T-helper 1 cell (primary cell): ENCODE measurements around the gene RNF111.
"Not testable (repeated sequence)": the region's sequence is repeated elsewhere in the genome, so short reads cannot be mapped to it uniquely, and the experiment has no call there.

Experiments
- DNase-seq, 5 donors: peaks; one replicate each; pipeline ENCODE4 v3.0.0-alpha.2; 2012 to 2020
- total RNA-seq, 4 donors: gene quantifications; one replicate each; lab custom pipeline; 2026; lab: John Stamatoyannopoulos, UW

RNF111 gene
- 26.1 to 53.5 (median 46.2) reads per million in 4 donors for total RNA-seq

DNA sequence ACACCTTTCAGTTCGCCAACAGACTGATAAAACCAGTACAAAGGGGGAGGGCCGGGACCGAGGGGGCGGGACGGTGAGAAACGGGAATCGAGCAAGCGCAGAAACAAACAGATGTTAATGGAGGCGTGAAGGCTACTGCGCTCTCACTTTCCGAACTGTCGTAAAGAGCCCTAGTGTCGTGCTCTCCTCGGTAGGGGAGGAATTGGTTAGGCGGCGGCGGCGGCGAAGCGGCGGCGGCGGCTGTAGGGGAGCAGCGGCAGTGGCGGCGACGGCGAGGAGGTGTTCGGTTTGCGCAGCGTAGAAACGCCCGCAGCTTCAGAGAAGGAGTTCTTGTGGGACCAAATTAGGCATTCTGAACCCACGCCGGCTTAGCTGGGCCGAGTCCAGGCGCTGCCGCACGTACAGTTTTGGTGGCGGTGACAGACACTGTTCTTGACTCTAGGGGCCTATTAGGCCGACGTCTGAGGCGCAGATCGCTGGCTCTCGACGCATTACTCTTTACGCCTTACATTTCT is at the start of gene RNF111:
Gene RNF111, plus strand, starts transcription at position 173 of the 515 bp plus-strand sequence. CDS start 43,160 bp downstream, outside the sequence.
- DNase-seq = peak; percentile 77 to 95 (median 88)

- DNase-seq = no peak
Measured at GRCh38 chr15:58947179-58947578, 40.3 kb upstream of the RNF111 start.

DNA sequence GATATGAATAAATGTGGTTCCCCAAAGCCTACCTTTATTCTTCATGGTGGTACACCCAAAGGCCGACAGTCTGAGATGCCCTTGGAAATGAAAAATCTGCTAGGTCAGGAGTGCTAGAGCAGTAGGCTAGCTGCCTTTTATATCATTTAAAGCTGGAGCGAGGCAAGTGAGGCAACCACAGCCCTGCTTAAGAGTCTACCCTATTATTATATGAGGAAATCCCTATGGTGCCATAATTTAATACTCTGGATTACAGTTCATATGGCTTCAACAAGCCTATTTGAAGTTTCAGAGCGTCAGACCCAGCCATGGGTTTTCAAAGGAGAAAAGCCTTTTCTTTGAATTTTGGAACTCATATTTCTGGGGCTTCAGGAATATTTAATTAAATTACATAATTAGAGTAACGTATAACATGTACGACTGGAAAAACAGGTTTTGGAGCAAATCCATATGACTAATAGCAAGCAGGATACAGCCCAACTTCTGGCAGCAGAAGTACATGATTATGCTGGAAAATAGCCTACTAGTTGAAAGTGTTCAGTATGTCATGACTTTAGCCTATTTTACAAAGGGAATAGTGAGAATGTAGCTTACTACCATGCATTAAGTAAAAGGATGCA is 36.0 kb upstream of the RNF111 start:
- DNase-seq = no peak

GRCh38 chr15:58952751-58953150 is 34.7 kb upstream of the RNF111 start:
- DNase-seq = peak in 1 of 5 donors; percentile 23

GRCh38 chr15:58957101-58957973 is 30.1 kb upstream of the RNF111 start:
- DNase-seq = peak in 4 of 5 donors; percentile 27 to 68 (median 54)

- DNase-seq = no peak
Measured at GRCh38 chr15:58958811-58959210, 28.7 kb upstream of the RNF111 start.

- DNase-seq = no peak
Measured at GRCh38 chr15:58962136-58962535, 25.3 kb upstream of the RNF111 start.

DNA sequence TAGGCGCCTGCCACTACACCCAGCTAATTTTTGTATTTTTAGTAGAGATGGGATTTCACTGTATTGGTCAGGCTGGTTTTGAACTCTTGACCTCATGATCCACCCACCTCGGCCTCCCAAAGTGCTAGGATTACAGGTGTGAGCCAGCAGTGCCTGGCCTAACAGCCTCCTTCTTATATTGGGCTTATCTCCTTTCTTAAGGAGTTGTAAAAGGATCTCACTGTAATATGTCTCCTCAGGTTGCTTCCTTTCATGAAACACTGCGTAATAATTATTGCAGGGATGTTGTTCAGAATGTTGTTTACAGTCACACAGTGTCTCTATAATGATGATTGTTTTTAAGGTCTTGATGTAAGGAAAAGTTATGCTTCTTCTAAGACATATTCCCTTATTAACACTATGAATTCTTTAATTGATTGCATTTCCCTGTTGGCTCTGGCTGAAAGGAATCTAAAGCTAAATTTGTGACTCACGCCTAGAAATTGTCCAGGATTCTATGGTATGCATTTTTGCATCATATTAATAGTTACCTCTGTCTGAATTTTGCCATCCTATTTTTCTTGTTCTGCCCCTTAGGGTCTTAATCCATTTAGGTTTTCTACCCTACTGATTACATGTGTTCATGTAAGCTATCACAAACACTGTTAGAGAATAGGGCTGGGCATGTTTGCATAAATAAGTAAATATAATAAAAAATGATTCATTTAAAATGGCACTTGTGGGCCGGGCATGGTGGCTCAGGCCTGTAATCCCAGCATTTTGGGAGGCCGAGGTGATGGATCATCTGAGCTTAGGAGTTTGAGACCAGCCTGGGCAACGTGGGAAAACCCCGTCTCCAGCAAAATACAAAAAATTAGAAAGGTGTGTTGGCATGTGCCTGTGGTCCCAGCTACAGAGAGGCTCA is 24.5 kb upstream of the RNF111 start:
- no peak for DNase-seq

DNA sequence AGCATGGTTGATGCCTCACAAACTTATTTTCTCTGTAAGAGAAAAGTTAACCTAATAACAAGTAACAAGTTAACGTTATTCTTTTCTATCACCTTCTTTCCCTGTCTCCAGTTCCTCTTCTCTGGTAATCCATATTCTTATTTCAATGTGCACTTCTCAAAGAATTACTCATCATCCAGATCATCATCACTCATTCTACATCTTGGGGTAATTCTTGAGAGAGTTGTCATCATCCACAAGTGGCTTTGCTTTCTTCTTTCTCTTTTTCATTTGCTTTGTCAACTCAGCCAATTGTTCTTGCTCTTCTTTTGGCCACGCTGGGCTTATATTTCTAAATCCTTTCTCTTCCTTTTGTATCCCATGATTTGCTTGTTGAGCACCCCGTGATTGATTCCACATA is 20.8 kb upstream of the RNF111 start:
- no peak for DNase-seq

- no peak for DNase-seq
Measured at GRCh38 chr15:58967479-58967878, 20.0 kb upstream of the RNF111 start.

GRCh38 chr15:58977887-58978286 is 9.6 kb upstream of the RNF111 start:
- DNase-seq = no peak

- peak in 1 of 5 donors; percentile 60 for DNase-seq
Measured at GRCh38 chr15:58980351-58980939, 7.0 kb upstream of the RNF111 start.

DNA sequence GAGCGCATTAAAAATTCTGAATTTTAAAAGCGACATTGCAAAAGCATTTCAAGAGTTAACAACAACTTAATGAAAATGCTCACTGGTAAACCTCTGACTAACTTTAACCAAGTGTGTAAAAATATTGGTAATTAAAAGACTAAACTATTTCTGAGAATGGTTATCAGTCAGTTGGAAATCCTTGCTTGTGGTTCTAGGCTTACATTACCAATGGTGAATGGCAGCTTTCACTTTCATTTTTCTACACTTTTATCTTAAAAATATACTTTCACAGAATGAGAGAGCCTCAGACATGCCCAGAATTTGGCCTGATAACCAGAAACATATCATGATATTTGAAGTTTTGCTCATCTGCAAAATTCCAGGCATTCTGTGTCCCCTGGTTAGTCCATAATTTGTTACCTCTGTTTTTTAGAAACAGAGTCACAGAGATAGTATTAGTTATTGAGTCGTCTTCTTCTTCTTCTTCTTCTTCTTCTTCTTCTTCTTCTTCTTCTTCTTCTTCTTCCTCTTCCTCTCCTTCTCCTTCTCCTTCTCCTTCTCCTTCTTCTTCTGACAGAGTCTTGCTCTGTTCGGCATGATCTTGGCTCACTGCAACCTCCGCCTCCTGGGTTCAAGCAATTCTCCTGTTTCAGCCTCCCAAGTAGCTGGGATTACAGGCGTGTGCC is 5.5 kb upstream of the RNF111 start:
- DNase-seq = peak in 1 of 5 donors; percentile 57

DNA sequence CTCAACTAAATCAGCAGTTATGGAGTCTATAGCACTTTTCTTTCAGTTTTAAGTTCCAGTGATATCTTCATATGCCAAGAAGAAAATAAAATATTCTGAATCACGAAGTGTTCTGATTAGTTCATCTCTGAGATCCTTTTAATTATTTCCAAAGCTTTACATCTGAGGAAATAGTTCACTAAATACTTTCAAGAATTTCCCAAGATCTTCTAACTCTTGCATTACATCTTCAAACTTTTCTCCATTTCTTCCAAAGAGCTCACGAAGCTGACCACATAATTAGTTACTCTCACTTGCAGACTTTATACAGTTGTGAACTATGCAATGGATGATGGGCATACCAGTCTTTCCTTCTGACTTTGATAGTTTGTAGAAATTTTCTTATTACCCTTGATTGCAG is 4.2 kb upstream of the RNF111 start:
- DNase-seq = no peak

- no peak for DNase-seq
Measured at GRCh38 chr15:58985443-58985842, 2.0 kb upstream of the RNF111 start.

DNA sequence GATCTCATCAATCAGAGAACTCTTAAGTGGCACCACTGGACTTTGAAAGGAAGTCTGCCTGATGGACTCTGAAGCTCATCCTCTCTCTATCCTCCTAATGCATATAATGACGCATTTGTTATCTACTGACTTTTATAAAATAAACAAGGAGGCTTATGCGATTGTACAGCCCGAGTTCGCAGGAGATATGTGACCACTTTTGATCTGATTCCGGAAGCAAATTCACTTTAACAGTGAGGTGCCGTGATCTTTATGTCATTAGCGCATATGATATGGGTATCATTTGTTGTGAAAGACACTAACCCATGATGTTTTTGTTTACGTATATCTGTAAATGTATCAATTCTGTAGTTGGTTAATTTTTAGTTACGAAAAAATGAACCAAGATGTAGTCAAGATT is 427 bp upstream of the RNF111 start:
- DNase-seq = no peak

- DNase-seq = peak; percentile 36 to 53 (median 40)
Measured at GRCh38 chr15:58988006-58988785, 733 bp downstream of the RNF111 start.

GRCh38 chr15:58992181-58992580 is 4.7 kb downstream of the RNF111 start:
- no peak for DNase-seq

DNA sequence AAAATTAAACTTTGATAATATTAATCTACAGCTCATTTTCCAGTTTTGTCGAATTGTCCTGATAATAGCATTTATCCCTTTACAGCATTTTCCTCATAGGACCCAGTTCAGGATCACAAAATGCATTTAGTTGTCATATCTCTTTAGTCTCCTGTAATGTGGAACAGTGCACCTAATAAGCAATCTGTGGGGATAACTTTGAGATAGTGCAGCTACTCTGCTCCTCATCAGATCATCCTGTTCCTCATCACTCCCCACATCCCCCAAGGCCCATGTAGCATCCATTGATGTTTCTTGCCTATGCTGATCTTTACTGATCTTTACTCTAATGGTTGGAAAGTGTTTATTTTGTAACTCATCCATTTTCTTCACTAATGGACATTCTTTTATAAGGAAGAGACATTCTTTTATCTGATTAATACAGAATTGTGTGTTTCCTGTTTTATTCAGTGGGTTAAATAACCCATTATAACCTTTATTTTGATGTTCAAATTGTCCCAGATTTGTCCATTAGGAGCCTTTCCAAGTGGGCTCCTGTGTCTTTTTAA is 7.5 kb downstream of the RNF111 start:
- DNase-seq = no peak

DNA sequence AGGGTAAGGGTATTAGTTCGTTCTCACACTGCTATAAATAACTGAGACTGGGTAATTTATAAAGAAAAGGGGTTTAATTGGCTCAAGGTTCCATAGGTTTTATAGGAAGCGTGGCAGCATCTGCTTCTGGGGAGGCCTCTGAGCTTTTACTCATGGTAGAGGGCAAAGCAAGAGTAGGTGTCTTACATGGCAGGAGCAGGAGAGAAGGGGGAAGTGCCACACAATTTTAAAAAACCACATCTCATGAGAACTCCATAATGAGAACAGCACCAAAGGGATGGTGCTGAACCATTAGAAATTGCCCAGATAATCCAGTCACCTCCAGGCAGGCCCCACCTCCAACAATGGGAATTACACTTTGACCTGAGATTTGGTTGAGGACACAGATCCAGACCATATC is 12.2 kb downstream of the RNF111 start:
- DNase-seq = no peak

DNA sequence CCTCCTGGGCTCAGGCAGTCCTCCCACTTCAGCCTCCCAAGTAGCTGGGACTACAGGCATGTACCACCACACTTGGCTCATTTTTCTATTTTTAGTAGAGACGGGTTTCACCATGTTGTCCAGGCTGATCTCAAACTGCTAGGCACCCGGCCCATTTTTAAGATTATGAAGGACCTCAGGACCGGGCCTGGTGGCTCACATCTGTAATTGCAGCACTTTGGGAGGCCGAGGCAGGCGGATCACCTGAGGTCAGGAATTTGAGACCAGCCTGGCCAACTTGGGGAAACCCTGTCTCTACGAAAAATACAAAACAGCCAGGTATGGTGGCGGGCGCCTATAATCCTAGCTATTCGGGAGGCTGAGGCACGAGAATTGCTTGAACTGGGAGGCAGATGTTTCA is 12.8 kb downstream of the RNF111 start:
- not testable (repeated sequence) for DNase-seq
